HG03103 (cell line): ENCODE measurements around the gene BOK.

Experiments
- ATAC-seq: cut with Tn5 transposase; IDR thresholded peaks from one replicate; pipeline ENCODE4 v1.9.1; 2021; ENCODE audit warnings: low read depth; ENCODE audit not compliant: unreplicated experiment

BOK gene

GRCh38 chr2:241538838-241539615, 19.5 kb upstream of the BOK start:
- no peak for ATAC-seq

- no peak for ATAC-seq
These were observed 18.8 kb upstream of the BOK start for GRCh38 chr2:241539616-241540374.

- ATAC-seq = no peak
These were observed 18.2 kb upstream of the BOK start for GRCh38 chr2:241540401-241540770.

- no peak for ATAC-seq
These were observed 17.6 kb upstream of the BOK start for GRCh38 chr2:241540771-241541561.

- no peak for ATAC-seq
These were observed 16.8 kb upstream of the BOK start for GRCh38 chr2:241541564-241542277.

GRCh38 chr2:241542278-241542605, 16.3 kb upstream of the BOK start:
- ATAC-seq = no peak

GRCh38 chr2:241545106-241545505, 13.4 kb upstream of the BOK start:
- ATAC-seq = no peak

GRCh38 chr2:241545523-241546473, 12.7 kb upstream of the BOK start:
- ATAC-seq = no peak

GRCh38 chr2:241546771-241547498, 11.6 kb upstream of the BOK start:
- no peak for ATAC-seq

- ATAC-seq = no peak
These were observed 10.6 kb upstream of the BOK start for GRCh38 chr2:241547781-241548450.

- no peak for ATAC-seq
These were observed 10.1 kb upstream of the BOK start for GRCh38 chr2:241548451-241548835.

GRCh38 chr2:241550616-241551580, 7.6 kb upstream of the BOK start:
- no peak for ATAC-seq

GRCh38 chr2:241551599-241551997, 6.9 kb upstream of the BOK start:
- no peak for ATAC-seq

GRCh38 chr2:241551998-241552737, 6.4 kb upstream of the BOK start:
- no peak for ATAC-seq

- ATAC-seq = no peak
These were observed 5.1 kb upstream of the BOK start for GRCh38 chr2:241553512-241553830.

- no peak for ATAC-seq
These were observed 4.6 kb upstream of the BOK start for GRCh38 chr2:241553981-241554380.
